ENCODE results near the gene BLTP3B.

Gene BLTP3B

DNA sequence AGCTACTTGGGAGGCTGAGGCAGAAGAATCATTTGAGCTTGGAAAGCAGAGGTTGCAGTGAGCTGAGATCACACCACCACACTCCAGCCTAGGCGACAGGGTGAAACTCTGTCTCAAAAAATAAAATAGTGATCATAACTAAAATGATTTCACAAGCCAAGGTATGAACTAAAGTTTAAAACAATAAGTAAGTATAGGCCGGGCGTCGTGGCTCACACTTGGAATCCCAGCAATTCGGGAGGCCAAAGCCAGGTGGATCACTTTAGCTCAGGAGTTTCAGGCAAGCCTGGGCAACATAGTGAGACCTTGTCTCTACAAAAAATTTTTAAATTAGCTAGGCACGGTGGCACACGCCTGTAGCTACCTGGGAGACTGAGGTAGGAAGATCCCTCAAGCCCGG lies 27.4 kb downstream of the BLTP3B start:
- DNase-seq (ENCODE audit: low read depth in 1 of 2, low spot score in 1 of 2), result no peak

DNA sequence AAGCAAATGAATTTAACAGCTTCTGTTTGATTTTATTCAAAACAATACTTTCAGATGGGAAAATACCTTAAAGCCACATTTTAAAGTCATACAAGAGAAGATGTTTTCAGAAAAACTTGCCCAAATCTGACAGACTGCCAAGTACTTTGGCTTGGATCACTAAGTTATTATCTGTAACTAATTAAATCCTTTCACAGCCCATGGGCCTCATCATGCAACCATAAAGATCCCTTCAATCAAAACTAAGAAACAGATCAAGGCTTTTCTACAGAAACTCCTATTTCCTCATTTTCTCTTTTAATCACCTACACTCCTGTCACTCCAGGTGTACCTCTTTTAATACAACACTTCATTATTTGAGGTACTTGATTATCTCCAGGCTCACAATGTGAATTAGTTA lies 28.1 kb downstream of the BLTP3B start:
- DNase-seq (ENCODE audit: low read depth in 1 of 2, low spot score in 1 of 2), result no peak

DNA sequence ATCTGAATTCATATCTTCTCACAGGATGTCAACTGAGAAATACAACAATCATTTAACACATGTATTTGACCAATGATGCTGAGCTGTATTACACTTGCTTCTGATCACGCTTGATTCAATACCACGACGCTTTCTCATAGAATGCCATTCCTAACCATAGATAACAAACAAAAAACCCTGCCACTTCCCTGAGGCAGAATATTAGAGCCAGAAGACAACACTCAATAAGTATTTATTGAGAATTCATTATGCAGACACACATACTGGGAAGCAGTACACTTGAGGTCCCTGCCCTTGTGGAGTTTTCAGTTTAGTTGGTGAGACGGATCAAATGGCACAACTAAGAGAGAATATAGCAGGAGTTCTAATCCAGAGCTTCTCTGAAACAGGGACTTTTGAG lies 32.4 kb downstream of the BLTP3B start:
- no peak for DNase-seq (ENCODE audit: low read depth in 1 of 2, low spot score in 1 of 2)

GRCh38 chr12:100106861-100107260 lies 35.8 kb downstream of the BLTP3B start:
- DNase-seq (ENCODE audit: low read depth in 1 of 2, low spot score in 1 of 2), result no peak

GRCh38 chr12:100105661-100106060 lies 37.0 kb downstream of the BLTP3B start:
- DNase-seq (ENCODE audit: low read depth in 1 of 2, low spot score in 1 of 2), result no peak

- no peak for DNase-seq (ENCODE audit: low read depth in 1 of 2, low spot score in 1 of 2)
Measured at GRCh38 chr12:100101000-100101399, 41.7 kb downstream of the BLTP3B start.
